ENCODE data around the gene CA12. TPM values are rescaled to one million over a fixed set of nuclear protein-coding genes. Genes with fewer than 3 reads are reported as not detected.

Gene CA12
- total and polyA plus RNA-seq, 4 donors = 2.7 to 29.7 (median 7.8) TPM

- Histone ChIP-seq H3K4me1 (ENCODE audit: control insufficient read depth in 1 of 2, insufficient read depth in 2 of 2, low read length in 2 of 2) (no peaks in the 10 kb centered on the region), H3K36me3 (ENCODE audit: control insufficient read depth in 1 of 2, insufficient read depth in 2 of 2, low read length in 1 of 2) (no peaks in the 10 kb centered on the region), H3K4me3 (ENCODE audit: low read length in 2 of 2) (no peak overlapping the region), H3K27me3 (ENCODE audit: control insufficient read depth in 1 of 2, insufficient read depth in 2 of 2, low read length in 1 of 2) (no peaks in the 10 kb centered on the region), H3K9me3 (ENCODE audit: control insufficient read depth, low read length) (no peaks in the 10 kb centered on the region), H3K27ac (ENCODE audit: low read depth in 1 of 2, low read length in 2 of 2) (no peak overlapping the region)
- WGBS, 2 donors = 73 to 76% methylated on average over 2 of the region's 2 CpGs
- no peak for ATAC-seq (ENCODE audit: low FRiP score)
- DNase-seq = no peak
- intact Hi-C loops (cut with DNase I) = no loop called here
These were observed 15.2 kb downstream of the CA12 start for GRCh38 chr15:63366451-63366850.

DNA sequence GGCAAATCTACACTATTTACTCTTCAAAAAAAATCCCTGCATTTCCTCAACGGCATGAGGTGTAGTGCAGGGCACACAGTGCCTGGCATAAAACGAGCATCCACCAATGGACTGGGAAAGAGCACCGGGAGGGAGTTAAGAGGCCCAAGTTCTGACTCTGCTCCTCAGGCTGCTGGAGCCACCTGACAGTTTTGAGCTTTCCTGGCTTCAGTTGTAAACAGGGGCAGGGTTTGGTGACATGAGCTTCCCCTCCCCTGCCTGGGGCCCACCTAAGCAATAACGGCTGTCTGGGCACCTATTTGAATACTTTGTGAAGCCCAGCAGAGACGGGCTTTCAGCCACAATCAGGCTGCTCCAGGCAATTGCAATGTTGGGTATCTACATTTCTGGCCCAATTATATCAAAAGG, 16.4 kb downstream of the CA12 start:
- H3K36me3 ChIP-seq (ENCODE audit: control insufficient read depth in 1 of 2, insufficient read depth in 2 of 2, low read length in 1 of 2) = no peaks in the 10 kb centered on the region
- no peak overlapping the region for H3K27ac ChIP-seq (ENCODE audit: low read depth in 1 of 2, low read length in 2 of 2)
- DNase-seq = peak in 1 of 2 donors; percentile 35
- H3K9me3 ChIP-seq (ENCODE audit: control insufficient read depth, low read length) = no peaks in the 10 kb centered on the region
- ATAC-seq (ENCODE audit: low FRiP score) = no peak
- no peaks in the 10 kb centered on the region for H3K27me3 ChIP-seq (ENCODE audit: control insufficient read depth in 1 of 2, insufficient read depth in 2 of 2, low read length in 1 of 2)
- intact Hi-C loops (cut with DNase I) = no loop called here
- H3K4me1 ChIP-seq (ENCODE audit: control insufficient read depth in 1 of 2, insufficient read depth in 2 of 2, low read length in 2 of 2) = no peaks in the 10 kb centered on the region
- 77 to 80% methylated on average over 5 of the region's 5 CpGs for WGBS, 2 donors
- H3K4me3 ChIP-seq (ENCODE audit: low read length in 2 of 2) = no peak overlapping the region

- intact Hi-C loops (cut with DNase I) = loop anchor here in 1 of 2 donors (5.0 kb wide), 1 partner anchor 38 kb away; no protein-coding TSS in a partner anchor
- H3K4me1 ChIP-seq (ENCODE audit: control insufficient read depth in 1 of 2, insufficient read depth in 2 of 2, low read length in 2 of 2) = no peaks in the 10 kb centered on the region
- WGBS, 2 donors = 85 to 87% methylated on average over 11 of the region's 11 CpGs
- no peak for ATAC-seq (ENCODE audit: low FRiP score)
- H3K36me3 ChIP-seq (ENCODE audit: control insufficient read depth in 1 of 2, insufficient read depth in 2 of 2, low read length in 1 of 2) = no peaks in the 10 kb centered on the region
- H3K9me3 ChIP-seq (ENCODE audit: control insufficient read depth, low read length) = no peaks in the 10 kb centered on the region
- H3K27ac ChIP-seq (ENCODE audit: low read depth in 1 of 2, low read length in 2 of 2) = no peak overlapping the region
- no peaks in the 10 kb centered on the region for H3K27me3 ChIP-seq (ENCODE audit: control insufficient read depth in 1 of 2, insufficient read depth in 2 of 2, low read length in 1 of 2)
- peak in 1 of 2 donors; percentile 56 for DNase-seq
- H3K4me3 ChIP-seq (ENCODE audit: low read length in 2 of 2) = no peak overlapping the region
These were observed 17.0 kb downstream of the CA12 start for GRCh38 chr15:63364399-63365272.

DNA sequence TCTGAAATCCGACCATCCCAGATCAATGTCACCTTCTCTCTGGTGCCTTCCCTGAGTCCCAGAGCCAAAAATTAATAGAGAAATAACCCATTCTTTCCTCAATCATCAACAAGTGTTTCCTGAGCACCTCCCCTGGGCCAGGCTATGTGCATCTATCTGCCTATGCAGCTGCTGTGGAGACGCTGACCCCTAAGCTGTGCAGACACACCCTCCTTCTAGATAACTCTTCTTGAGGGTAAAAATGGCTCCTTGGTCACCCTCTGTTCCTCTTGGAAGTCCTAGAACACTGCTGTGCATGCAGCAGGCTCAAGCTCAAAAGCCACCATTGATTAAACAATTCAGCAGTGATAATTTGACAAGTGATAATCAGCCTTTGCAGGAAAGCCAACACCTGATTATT, 18.4 kb downstream of the CA12 start:
- WGBS, 2 donors = 90 to 91% methylated on average over 2 of the region's 2 CpGs
- DNase-seq = no peak
- no peak overlapping the region for H3K27ac ChIP-seq (ENCODE audit: low read depth in 1 of 2, low read length in 2 of 2)
- intact Hi-C loops (cut with DNase I) = loop anchor here in 1 of 2 donors (5.0 kb wide), 1 partner anchor 39 kb away; no protein-coding TSS in a partner anchor
- no peak for ATAC-seq (ENCODE audit: low FRiP score)
- no peaks in the 10 kb centered on the region for H3K4me1 ChIP-seq (ENCODE audit: control insufficient read depth in 1 of 2, insufficient read depth in 2 of 2, low read length in 2 of 2)
- H3K4me3 ChIP-seq (ENCODE audit: low read length in 2 of 2) = no peak overlapping the region
- H3K36me3 ChIP-seq (ENCODE audit: control insufficient read depth in 1 of 2, insufficient read depth in 2 of 2, low read length in 1 of 2) = no peaks in the 10 kb centered on the region
- H3K9me3 ChIP-seq (ENCODE audit: control insufficient read depth, low read length) = no peaks in the 10 kb centered on the region
- no peaks in the 10 kb centered on the region for H3K27me3 ChIP-seq (ENCODE audit: control insufficient read depth in 1 of 2, insufficient read depth in 2 of 2, low read length in 1 of 2)

GRCh38 chr15:63362885-63363284, 18.8 kb downstream of the CA12 start:
- WGBS, 2 donors = 85 to 86% methylated on average over 7 of the region's 7 CpGs
- no peak overlapping the region for H3K27ac ChIP-seq (ENCODE audit: low read depth in 1 of 2, low read length in 2 of 2)
- peak in 1 of 2 donors; percentile 10 for DNase-seq

DNA sequence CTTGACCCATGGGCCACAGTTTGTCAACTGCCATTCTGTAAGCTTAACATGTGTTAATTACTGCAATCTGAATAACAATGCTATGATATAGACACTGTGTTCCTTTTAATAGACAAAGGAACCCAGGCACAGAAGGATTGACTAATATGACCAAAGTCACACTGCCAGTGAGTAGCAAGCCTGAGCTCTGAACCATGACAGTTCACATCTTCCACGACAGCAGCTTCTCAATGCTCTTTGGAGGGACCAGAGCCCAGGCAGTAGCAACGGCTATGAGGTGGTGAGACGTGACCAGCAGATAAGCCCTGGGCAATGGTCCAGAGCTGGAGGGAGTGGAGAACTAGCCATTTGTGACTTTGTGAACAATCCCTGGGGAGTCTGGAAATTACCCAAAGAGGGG, 19.4 kb downstream of the CA12 start:
- ATAC-seq (ENCODE audit: low FRiP score) (no peak), DNase-seq (peak; percentile 44 to 76)
- H3K27me3 ChIP-seq (ENCODE audit: control insufficient read depth in 1 of 2, insufficient read depth in 2 of 2, low read length in 1 of 2) = no peaks in the 10 kb centered on the region
- intact Hi-C loops (cut with DNase I) = loop anchor here in 1 of 2 donors (5.0 kb wide), 1 partner anchor 40 kb away; no protein-coding TSS in a partner anchor
- no peak overlapping the region for H3K4me3 ChIP-seq (ENCODE audit: low read length in 2 of 2)
- WGBS, 2 donors = 10 to 11% methylated on average over 3 of the region's 3 CpGs
- no peak overlapping the region for H3K27ac ChIP-seq (ENCODE audit: low read depth in 1 of 2, low read length in 2 of 2)
- no peaks in the 10 kb centered on the region for H3K9me3 ChIP-seq (ENCODE audit: control insufficient read depth, low read length)
- no peaks in the 10 kb centered on the region for H3K4me1 ChIP-seq (ENCODE audit: control insufficient read depth in 1 of 2, insufficient read depth in 2 of 2, low read length in 2 of 2)
- no peaks in the 10 kb centered on the region for H3K36me3 ChIP-seq (ENCODE audit: control insufficient read depth in 1 of 2, insufficient read depth in 2 of 2, low read length in 1 of 2)

More at GRCh38 chr15:63362885-63363284, 18.8 kb downstream of the CA12 start:
- H3K4me3 ChIP-seq (ENCODE audit: low read length in 2 of 2) = no peak overlapping the region
- H3K4me1 ChIP-seq (ENCODE audit: control insufficient read depth in 1 of 2, insufficient read depth in 2 of 2, low read length in 2 of 2) = no peaks in the 10 kb centered on the region
- intact Hi-C loops (cut with DNase I) = loop anchor here in 1 of 2 donors (5.0 kb wide), 1 partner anchor 39 kb away; no protein-coding TSS in a partner anchor
- no peak for ATAC-seq (ENCODE audit: low FRiP score)
- no peaks in the 10 kb centered on the region for H3K27me3 ChIP-seq (ENCODE audit: control insufficient read depth in 1 of 2, insufficient read depth in 2 of 2, low read length in 1 of 2)
- no peaks in the 10 kb centered on the region for H3K9me3 ChIP-seq (ENCODE audit: control insufficient read depth, low read length)
- no peaks in the 10 kb centered on the region for H3K36me3 ChIP-seq (ENCODE audit: control insufficient read depth in 1 of 2, insufficient read depth in 2 of 2, low read length in 1 of 2)

DNA sequence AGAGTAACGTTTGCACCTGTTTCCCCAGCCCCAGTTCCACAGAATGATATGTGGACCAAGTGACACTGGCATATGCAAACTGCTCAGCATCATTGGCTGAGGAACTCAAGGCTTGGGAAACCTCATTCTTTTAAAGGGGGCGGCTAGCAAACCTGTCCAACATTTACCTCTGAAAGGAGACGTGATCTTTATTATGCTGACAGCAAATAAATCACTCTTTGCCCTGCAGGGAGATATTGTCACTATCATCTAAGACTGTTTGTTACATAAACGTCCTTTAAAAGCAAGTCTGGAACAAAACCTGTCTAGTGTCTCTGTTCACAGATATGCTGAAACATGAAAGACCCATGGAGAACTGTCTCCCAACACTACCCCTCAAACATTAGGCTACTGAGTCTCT, 21.5 kb downstream of the CA12 start:
- no peaks in the 10 kb centered on the region for H3K36me3 ChIP-seq (ENCODE audit: control insufficient read depth in 1 of 2, insufficient read depth in 2 of 2, low read length in 1 of 2)
- no peak overlapping the region for H3K27ac ChIP-seq (ENCODE audit: low read depth in 1 of 2, low read length in 2 of 2)
- ATAC-seq (ENCODE audit: low FRiP score) (no peak), DNase-seq (no peak)
- no peaks in the 10 kb centered on the region for H3K4me1 ChIP-seq (ENCODE audit: control insufficient read depth in 1 of 2, insufficient read depth in 2 of 2, low read length in 2 of 2)
- intact Hi-C loops (cut with DNase I) = loop anchor here in 1 of 2 donors (5.0 kb wide), 1 partner anchor 42 kb away; no protein-coding TSS in a partner anchor
- no peak overlapping the region for H3K4me3 ChIP-seq (ENCODE audit: low read length in 2 of 2)
- 85 to 93% methylated on average over 4 of the region's 4 CpGs for WGBS, 2 donors
- no peaks in the 10 kb centered on the region for H3K27me3 ChIP-seq (ENCODE audit: control insufficient read depth in 1 of 2, insufficient read depth in 2 of 2, low read length in 1 of 2)
- no peaks in the 10 kb centered on the region for H3K9me3 ChIP-seq (ENCODE audit: control insufficient read depth, low read length)

- intact Hi-C loops (cut with DNase I) = no loop called here
- no peak for ATAC-seq (ENCODE audit: low FRiP score)
- Histone ChIP-seq H3K9me3 (ENCODE audit: control insufficient read depth, low read length) (no peaks in the 10 kb centered on the region), H3K27ac (ENCODE audit: low read depth in 1 of 2, low read length in 2 of 2) (no peak overlapping the region), H3K4me3 (ENCODE audit: low read length in 2 of 2) (no peak overlapping the region), H3K36me3 (ENCODE audit: control insufficient read depth in 1 of 2, insufficient read depth in 2 of 2, low read length in 1 of 2) (no peaks in the 10 kb centered on the region), H3K27me3 (ENCODE audit: control insufficient read depth in 1 of 2, insufficient read depth in 2 of 2, low read length in 1 of 2) (no peaks in the 10 kb centered on the region), H3K4me1 (ENCODE audit: control insufficient read depth in 1 of 2, insufficient read depth in 2 of 2, low read length in 2 of 2) (no peaks in the 10 kb centered on the region)
- 90 to 91% methylated on average over 15 of the region's 15 CpGs for WGBS, 2 donors
- DNase-seq = no peak
These were observed 23.2 kb downstream of the CA12 start for GRCh38 chr15:63358241-63359029.
